Activated naive CD4-positive, alpha-beta T cell treated with anti-CD3 and anti-CD28 coated beads, Interleukin-2, amount 50 U/mL, for 72 hours (primary cell): ENCODE data around the gene PGAM5. TPM values are rescaled to one million over a fixed set of nuclear protein-coding genes. Genes with fewer than 3 reads are reported as not detected.
"Not testable (repeated sequence)": the region's sequence is repeated elsewhere in the genome, so short reads cannot be mapped to it uniquely, and the experiment has no call there.

Experiments
- ATAC-seq, 2 donors: fragments of 150-1000 bp; cut with Tn5 transposase; 2 replicates each; pipeline ENCODE4 v1.10.0; 2021; ENCODE audit warnings: mild to moderate bottlenecking in 2 of 2, moderate library complexity in 2 of 2
- DNase-seq, 2 donors: peaks; one replicate each; pipeline ENCODE4 v3.0.0; 2021 to 2022; ENCODE audit warnings: low spot score in 2 of 2
- H3K27ac Mint-ChIP-seq, 2 donors: one replicate each; pipeline ENCODE4 v1.8.0; 2022; ENCODE audit warnings: mild to moderate bottlenecking in 2 of 2, mixed read lengths in 2 of 2
- H3K36me3 Mint-ChIP-seq, 2 donors: one replicate each; pipeline ENCODE4 v1.8.0; 2022; ENCODE audit warnings: mixed read lengths in 2 of 2
- H3K9me3 Mint-ChIP-seq, 2 donors: one replicate each; pipeline ENCODE4 v1.8.0; 2022; ENCODE audit warnings: mixed read lengths in 2 of 2
- total RNA-seq, 2 donors: library from RNA; stranded (reverse); gene quantifications; one replicate each; pipeline ENCODE4 v1.2.3, GENCODE V29; 2022

PGAM5 gene
- total RNA-seq, 2 donors from 2014 or later: 60.0 to 65.9 TPM

GRCh38 chr12:132748319-132748718 is 37.7 kb downstream of the PGAM5 start:
- DNase-seq: no peak
- H3K27ac Mint-ChIP-seq: no peak overlapping the region
- H3K36me3 Mint-ChIP-seq: peaks cover 20 to 27% of the 10 kb centered on the region in 2 donors
- ATAC-seq: no peak
- H3K9me3 Mint-ChIP-seq: no peaks in the 10 kb centered on the region

GRCh38 chr12:132753670-132754069 is 43.0 kb downstream of the PGAM5 start:
- H3K9me3 Mint-ChIP-seq, DNase-seq, ATAC-seq: not testable (repeated sequence)
- peaks cover 0 to 18% of the 10 kb centered on the region in 2 donors for H3K36me3 Mint-ChIP-seq
- H3K27ac Mint-ChIP-seq: peak overlapping the region in 1 of 2 donors; percentile 36

- peaks cover 0 to 18% of the 10 kb centered on the region in 2 donors for H3K36me3 Mint-ChIP-seq
- DNase-seq (no peak), ATAC-seq (peak in 1 of 2 donors; percentile 63)
- no peak overlapping the region for H3K27ac Mint-ChIP-seq
- no peaks in the 10 kb centered on the region for H3K9me3 Mint-ChIP-seq
Observed at GRCh38 chr12:132754160-132754932, 43.7 kb downstream of the PGAM5 start.

DNA sequence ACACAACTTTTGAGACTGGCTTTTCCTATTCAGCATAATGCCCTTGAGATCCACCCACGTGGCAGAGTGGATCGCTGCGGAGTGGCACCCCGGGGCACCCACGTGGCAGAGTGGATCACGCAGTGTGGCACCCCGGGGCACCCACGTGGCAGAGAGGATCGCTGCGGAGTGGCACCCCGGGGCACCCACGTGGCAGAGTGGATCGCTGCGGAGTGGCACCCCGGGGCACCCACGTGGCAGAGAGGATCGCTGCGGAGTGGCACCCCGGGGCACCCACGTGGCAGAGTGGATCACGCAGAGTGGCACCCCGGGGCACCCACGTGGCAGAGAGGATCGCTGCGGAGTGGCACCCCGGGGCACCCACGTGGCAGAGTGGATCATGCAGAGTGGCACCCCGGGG is 48.2 kb downstream of the PGAM5 start:
- DNase-seq, H3K27ac Mint-ChIP-seq, ATAC-seq, H3K9me3 Mint-ChIP-seq: not testable (repeated sequence)
- H3K36me3 Mint-ChIP-seq: peaks cover 5 to 32% of the 10 kb centered on the region in 2 donors

GRCh38 chr12:132759359-132759758 is 48.7 kb downstream of the PGAM5 start:
- ATAC-seq: no peak
- Mint-ChIP-seq H3K9me3 (no peaks in the 10 kb centered on the region), H3K36me3 (peaks cover 5 to 30% of the 10 kb centered on the region in 2 donors), H3K27ac (peak overlapping the region in 1 of 2 donors; percentile 97)
- no peak for DNase-seq

DNA sequence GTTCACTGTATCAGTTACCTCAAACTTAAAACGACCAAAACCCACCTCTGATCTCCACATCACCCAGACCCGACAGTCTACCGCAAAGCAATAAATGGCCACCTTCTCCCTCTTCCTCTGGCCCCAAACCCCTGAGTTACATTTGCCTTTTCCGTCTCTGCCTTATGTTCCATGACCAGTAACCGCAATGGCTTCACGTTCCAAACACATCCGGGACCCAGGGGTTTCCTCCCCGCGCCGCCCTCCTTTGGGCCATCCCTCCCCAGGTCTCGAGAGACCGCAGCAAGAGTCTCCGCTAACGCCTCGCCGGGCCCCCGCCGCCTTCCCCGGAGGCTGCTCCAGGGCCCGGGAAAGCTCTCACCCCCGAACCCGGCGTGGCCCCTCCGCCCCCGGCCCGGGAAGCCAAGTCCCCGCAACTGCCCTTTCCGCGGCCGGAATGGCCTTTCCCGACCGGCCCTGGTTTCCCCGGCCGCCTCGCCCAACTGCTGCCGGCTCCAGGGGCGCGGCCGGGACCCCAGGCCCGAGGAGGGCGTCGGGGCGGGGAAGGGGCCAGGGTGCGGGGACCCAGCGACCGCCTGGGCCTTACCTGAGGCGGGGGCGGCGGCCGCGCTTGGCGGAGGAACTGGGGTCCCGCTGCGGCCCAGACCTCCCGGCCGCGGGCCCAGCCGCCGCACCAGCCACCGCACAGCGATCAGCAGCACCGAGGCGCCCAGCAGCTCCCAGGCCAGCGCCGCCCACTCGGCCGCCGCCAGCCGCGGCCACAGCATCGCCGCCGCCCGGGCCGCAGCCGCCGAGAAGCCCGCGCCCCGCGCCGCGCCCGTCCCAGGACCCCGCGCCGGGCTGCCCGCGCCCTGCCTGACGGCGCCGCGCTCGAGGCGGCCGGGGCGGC is 50.6 kb downstream of the PGAM5 start, which contains the start of gene ANKLE2:
Gene ANKLE2, minus strand, starts transcription at position 801 of the 889 bp plus-strand sequence. Its CDS starts 34 bp downstream, at position 767.
- H3K9me3 Mint-ChIP-seq: no peaks in the 10 kb centered on the region
- peak; percentile 60 to 72 for ATAC-seq
- peak; percentile 74 to 90 for DNase-seq
- H3K36me3 Mint-ChIP-seq: peaks cover 5 to 22% of the 10 kb centered on the region in 2 donors
- H3K27ac Mint-ChIP-seq: peak within 1 kb of the TSS; percentile 97 to 100

- Mint-ChIP-seq H3K36me3 (peaks cover 5 to 22% of the 10 kb centered on the region in 2 donors), H3K9me3 (no peaks in the 10 kb centered on the region), H3K27ac (peak overlapping the region; percentile 76 to 79)
- ATAC-seq: peak; percentile 52 to 89
- DNase-seq: peak; percentile 77 to 85
Observed at GRCh38 chr12:132761921-132762583, 51.4 kb downstream of the PGAM5 start.

DNA sequence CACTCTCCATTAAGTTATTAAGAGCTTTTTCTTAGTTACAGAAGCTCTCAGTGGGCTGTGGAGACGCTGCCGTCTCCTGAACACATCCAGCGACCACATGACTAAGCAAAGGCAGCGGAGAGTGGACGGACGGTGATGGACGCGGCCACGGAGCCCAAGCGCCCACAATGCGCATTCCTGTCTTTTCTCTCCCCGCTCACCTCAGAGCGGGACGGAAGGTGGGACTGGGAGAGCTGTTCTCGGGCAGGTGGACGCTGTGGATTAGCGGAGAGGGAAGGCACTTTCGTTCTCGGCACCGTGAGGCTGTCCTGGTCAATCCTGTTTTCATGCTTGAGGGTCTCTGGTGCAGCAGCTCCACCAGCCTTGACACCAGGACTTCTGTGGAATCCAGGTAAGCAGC is 53.6 kb downstream of the PGAM5 start:
- Mint-ChIP-seq H3K27ac (no peak overlapping the region), H3K9me3 (no peaks in the 10 kb centered on the region), H3K36me3 (peaks cover 5 to 20% of the 10 kb centered on the region in 2 donors)
- no peak for DNase-seq
- ATAC-seq: no peak

GRCh38 chr12:132765361-132765760 is 54.7 kb downstream of the PGAM5 start:
- peaks cover 3 to 15% of the 10 kb centered on the region in 2 donors for H3K36me3 Mint-ChIP-seq

DNA sequence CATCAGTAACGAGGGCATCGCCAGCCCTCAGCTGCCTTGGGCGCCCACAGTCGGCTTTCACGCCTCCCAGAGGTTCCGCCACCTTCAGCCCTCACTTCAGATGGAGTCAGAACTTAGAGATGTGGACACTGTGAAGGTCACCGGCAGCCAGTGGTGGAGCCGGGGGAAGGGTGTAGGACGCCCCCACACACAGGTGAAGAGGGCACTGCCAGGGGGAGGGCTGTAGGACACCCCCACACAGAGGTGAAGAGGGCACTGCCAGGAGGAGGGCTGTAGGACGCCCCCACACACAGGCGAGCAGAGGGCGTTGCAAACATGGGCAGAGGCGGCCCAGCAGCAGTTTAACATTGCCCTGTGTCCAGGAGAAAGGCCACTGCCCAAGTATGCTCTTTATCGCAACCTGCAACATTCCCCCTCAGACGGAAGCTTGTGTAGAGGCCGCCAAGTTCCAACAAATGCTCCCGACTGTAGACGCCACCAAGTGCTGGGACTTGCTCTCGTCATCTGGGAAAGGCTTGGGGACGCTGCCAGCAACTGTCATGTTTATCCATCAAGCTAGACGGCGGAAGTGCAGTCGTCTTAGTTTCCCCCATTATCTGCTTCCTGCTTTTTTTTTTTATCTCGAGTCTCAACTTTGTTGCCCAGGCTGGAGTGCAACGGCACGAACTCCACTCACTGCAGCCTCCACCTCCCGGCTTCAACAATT is 55.9 kb downstream of the PGAM5 start:
- H3K9me3 Mint-ChIP-seq: no peaks in the 10 kb centered on the region
- H3K27ac Mint-ChIP-seq: peak overlapping the region in 1 of 2 donors; percentile 29

More at GRCh38 chr12:132765361-132765760, 54.7 kb downstream of the PGAM5 start:
- no peak for ATAC-seq
- no peaks in the 10 kb centered on the region for H3K9me3 Mint-ChIP-seq
- no peak overlapping the region for H3K27ac Mint-ChIP-seq
- DNase-seq: no peak

DNA sequence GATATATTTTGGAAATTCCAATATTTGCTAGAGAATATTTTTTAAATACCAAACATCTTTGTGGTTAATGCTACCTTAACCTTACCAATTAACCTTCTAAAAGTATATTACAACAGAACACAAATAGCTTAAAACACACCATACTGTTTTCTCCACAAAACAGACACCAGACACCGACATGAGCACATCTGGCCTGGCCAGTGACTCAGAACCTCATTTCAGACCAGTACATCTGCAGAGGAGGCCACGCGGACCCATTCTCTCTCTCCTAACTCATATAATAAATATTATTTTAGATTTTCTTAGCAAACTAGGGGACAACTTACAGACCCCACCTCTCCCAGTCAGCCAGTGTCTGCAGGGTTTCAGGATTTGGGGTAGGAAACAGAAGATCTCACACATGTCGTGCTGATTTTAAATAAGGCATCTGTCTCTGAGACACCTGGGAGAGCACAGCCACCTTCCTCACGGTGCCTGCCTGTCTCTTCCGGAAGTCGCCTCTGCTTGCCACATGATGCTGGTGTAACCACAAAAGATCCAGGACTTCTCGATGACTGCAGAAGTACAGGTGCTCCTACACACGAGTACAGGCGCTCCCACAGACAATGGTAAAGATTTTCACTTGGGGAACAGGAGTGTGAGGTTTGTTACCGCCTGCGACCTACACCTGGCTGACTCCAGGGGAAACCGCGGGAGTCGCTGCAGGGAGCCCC is 60.6 kb downstream of the PGAM5 start:
- peak; percentile 65 to 77 for ATAC-seq
- H3K9me3 Mint-ChIP-seq: no peaks in the 10 kb centered on the region
- peaks cover 9 to 13% of the 10 kb centered on the region in 2 donors for H3K36me3 Mint-ChIP-seq
- DNase-seq: peak in 1 of 2 donors; percentile 28
- H3K27ac Mint-ChIP-seq: peak overlapping the region; percentile 68 to 79

More for the DNA sequence above, 55.9 kb downstream of the PGAM5 start:
- ATAC-seq (no peak), DNase-seq (no peak)
- H3K36me3 Mint-ChIP-seq: peaks cover 0 to 6% of the 10 kb centered on the region in 2 donors

Other genes with a start within 250 kb of the PGAM5 start
- gene FBRSL1, start 220.7 kb upstream of the PGAM5 start, total RNA-seq: 10 to 100 TPM; 30.8 to 37.8 TPM
- gene LRCOL1, start 100.3 kb upstream of the PGAM5 start, total RNA-seq: not detected
- not detected for gene P2RX2, start 92.1 kb upstream of the PGAM5 start, total RNA-seq
- 100 to 1,000 TPM; 164 to 177 TPM for gene POLE, start 23.5 kb upstream of the PGAM5 start, total RNA-seq
- gene PXMP2, start 23.3 kb upstream of the PGAM5 start, total RNA-seq: 10 to 100 TPM in 1 of 2 donors, 1 to 10 TPM in 1; 4.5 to 11.6 TPM
- gene ANKLE2, start 51.0 kb downstream of the PGAM5 start, total RNA-seq: 100 to 1,000 TPM in 1 of 2 donors, 10 to 100 TPM in 1; 82.9 to 129 TPM
- 10 to 100 TPM; 44.0 to 52.7 TPM for gene GOLGA3, start 118.0 kb downstream of the PGAM5 start, total RNA-seq
- gene CHFR, start 176.8 kb downstream of the PGAM5 start, total RNA-seq: 10 to 100 TPM; 60.4 to 73.2 TPM
- 1 to 10 TPM; 4.5 to 9.9 TPM for gene ZNF605, start 245.5 kb downstream of the PGAM5 start, total RNA-seq